ENCODE measurements around the gene TWIST2. TPM values are rescaled to one million over a fixed set of nuclear protein-coding genes. Genes with fewer than 3 reads are reported as not detected.

Gene TWIST2
- polyA plus RNA-seq, 3 donors from 2014 or later = 0.17 to 0.61 TPM; not detected in 1

- peaks cover 2 to 8% (median 5%) of the 10 kb centered on the region in 3 donors for H3K27me3 Mint-ChIP-seq (ENCODE audit: low read depth in 3 of 3)
- DNase-seq = no peak
- H3K36me3 Mint-ChIP-seq = no peaks in the 10 kb centered on the region
- H3K4me1 Mint-ChIP-seq = no peaks in the 10 kb centered on the region
- H3K27ac Mint-ChIP-seq = no peak overlapping the region
- no peak overlapping the region for H3K4me3 Mint-ChIP-seq
- no peaks in the 10 kb centered on the region for H3K9me3 Mint-ChIP-seq
These were observed 39.7 kb downstream of the TWIST2 start for GRCh38 chr2:238887616-238888015.

GRCh38 chr2:238888781-238889180 lies 40.9 kb downstream of the TWIST2 start:
- Mint-ChIP-seq H3K4me3 (no peak overlapping the region), H3K27me3 (ENCODE audit: low read depth in 3 of 3) (peaks cover 2 to 8% (median 5%) of the 10 kb centered on the region in 3 donors), H3K27ac (no peak overlapping the region), H3K4me1 (no peaks in the 10 kb centered on the region), H3K9me3 (no peaks in the 10 kb centered on the region), H3K36me3 (no peaks in the 10 kb centered on the region)
- DNase-seq = no peak

GRCh38 chr2:238890131-238890530 lies 42.2 kb downstream of the TWIST2 start:
- H3K27me3 Mint-ChIP-seq (ENCODE audit: low read depth in 3 of 3) = peaks cover 2 to 8% (median 5%) of the 10 kb centered on the region in 3 donors
- no peak overlapping the region for H3K4me3 Mint-ChIP-seq
- no peak for DNase-seq
- no peaks in the 10 kb centered on the region for H3K36me3 Mint-ChIP-seq
- no peaks in the 10 kb centered on the region for H3K9me3 Mint-ChIP-seq
- no peak overlapping the region for H3K27ac Mint-ChIP-seq
- no peaks in the 10 kb centered on the region for H3K4me1 Mint-ChIP-seq

GRCh38 chr2:238890618-238891456 lies 43.0 kb downstream of the TWIST2 start:
- H3K4me3 Mint-ChIP-seq = no peak overlapping the region
- H3K9me3 Mint-ChIP-seq = no peaks in the 10 kb centered on the region
- no peaks in the 10 kb centered on the region for H3K4me1 Mint-ChIP-seq
- no peaks in the 10 kb centered on the region for H3K36me3 Mint-ChIP-seq
- peaks cover 2 to 5% (median 4%) of the 10 kb centered on the region in 3 donors for H3K27me3 Mint-ChIP-seq (ENCODE audit: low read depth in 3 of 3)
- no peak overlapping the region for H3K27ac Mint-ChIP-seq
- no peak for DNase-seq

- Mint-ChIP-seq H3K4me3 (no peak overlapping the region), H3K27me3 (ENCODE audit: low read depth in 3 of 3) (peaks cover under 1 to 5% (median 2%) of the 10 kb centered on the region in 3 donors), H3K36me3 (no peaks in the 10 kb centered on the region), H3K27ac (no peak overlapping the region), H3K9me3 (no peaks in the 10 kb centered on the region), H3K4me1 (no peaks in the 10 kb centered on the region)
- no peak for DNase-seq
These were observed 43.7 kb downstream of the TWIST2 start for GRCh38 chr2:238891457-238892203.

GRCh38 chr2:238892204-238892500 lies 44.3 kb downstream of the TWIST2 start:
- DNase-seq = no peak
- H3K27ac Mint-ChIP-seq = no peak overlapping the region
- H3K4me3 Mint-ChIP-seq = no peak overlapping the region
- peaks cover 0 to 5% (median 2%) of the 10 kb centered on the region in 3 donors for H3K27me3 Mint-ChIP-seq (ENCODE audit: low read depth in 3 of 3)
- no peaks in the 10 kb centered on the region for H3K36me3 Mint-ChIP-seq
- no peaks in the 10 kb centered on the region for H3K9me3 Mint-ChIP-seq
- no peaks in the 10 kb centered on the region for H3K4me1 Mint-ChIP-seq

GRCh38 chr2:238892796-238893195 lies 44.9 kb downstream of the TWIST2 start:
- peaks cover 0 to 5% (median 2%) of the 10 kb centered on the region in 3 donors for H3K27me3 Mint-ChIP-seq (ENCODE audit: low read depth in 3 of 3)
- H3K27ac Mint-ChIP-seq = no peak overlapping the region
- DNase-seq = no peak
- H3K36me3 Mint-ChIP-seq = no peaks in the 10 kb centered on the region
- no peak overlapping the region for H3K4me3 Mint-ChIP-seq
- no peaks in the 10 kb centered on the region for H3K4me1 Mint-ChIP-seq
- no peaks in the 10 kb centered on the region for H3K9me3 Mint-ChIP-seq

GRCh38 chr2:238893349-238894000 lies 45.6 kb downstream of the TWIST2 start:
- no peak for DNase-seq
- Mint-ChIP-seq H3K27me3 (ENCODE audit: low read depth in 3 of 3) (peaks cover 0 to 4% (median 2%) of the 10 kb centered on the region in 3 donors), H3K4me3 (no peak overlapping the region), H3K9me3 (no peaks in the 10 kb centered on the region), H3K27ac (no peak overlapping the region), H3K36me3 (no peaks in the 10 kb centered on the region), H3K4me1 (no peaks in the 10 kb centered on the region)

- H3K4me1 Mint-ChIP-seq = no peaks in the 10 kb centered on the region
- no peak for DNase-seq
- peaks cover 0 to 9% (median 3%) of the 10 kb centered on the region in 3 donors for H3K27me3 Mint-ChIP-seq (ENCODE audit: low read depth in 3 of 3)
- no peak overlapping the region for H3K27ac Mint-ChIP-seq
- H3K4me3 Mint-ChIP-seq = no peak overlapping the region
- no peaks in the 10 kb centered on the region for H3K36me3 Mint-ChIP-seq
- H3K9me3 Mint-ChIP-seq = no peaks in the 10 kb centered on the region
These were observed 46.5 kb downstream of the TWIST2 start for GRCh38 chr2:238894226-238894949.

GRCh38 chr2:238894950-238895298 lies 47.0 kb downstream of the TWIST2 start:
- Mint-ChIP-seq H3K27me3 (ENCODE audit: low read depth in 3 of 3) (peaks cover 0 to 7% (median 3%) of the 10 kb centered on the region in 3 donors), H3K27ac (no peak overlapping the region), H3K36me3 (no peaks in the 10 kb centered on the region), H3K4me1 (no peaks in the 10 kb centered on the region), H3K4me3 (no peak overlapping the region), H3K9me3 (no peaks in the 10 kb centered on the region)
- no peak for DNase-seq

- Mint-ChIP-seq H3K36me3 (no peaks in the 10 kb centered on the region), H3K9me3 (no peaks in the 10 kb centered on the region), H3K4me1 (no peaks in the 10 kb centered on the region), H3K27me3 (ENCODE audit: low read depth in 3 of 3) (peaks cover 0 to 7% (median 3%) of the 10 kb centered on the region in 3 donors), H3K27ac (no peak overlapping the region), H3K4me3 (no peak overlapping the region)
- no peak for DNase-seq
These were observed 47.5 kb downstream of the TWIST2 start for GRCh38 chr2:238895361-238895882.

- no peak for DNase-seq
- H3K36me3 Mint-ChIP-seq = no peaks in the 10 kb centered on the region
- no peak overlapping the region for H3K4me3 Mint-ChIP-seq
- H3K4me1 Mint-ChIP-seq = no peaks in the 10 kb centered on the region
- no peaks in the 10 kb centered on the region for H3K9me3 Mint-ChIP-seq
- peaks cover 0 to 7% (median 3%) of the 10 kb centered on the region in 3 donors for H3K27me3 Mint-ChIP-seq (ENCODE audit: low read depth in 3 of 3)
- H3K27ac Mint-ChIP-seq = no peak overlapping the region
These were observed 48.2 kb downstream of the TWIST2 start for GRCh38 chr2:238895891-238896600.

GRCh38 chr2:238896641-238897040 lies 48.8 kb downstream of the TWIST2 start:
- no peak for DNase-seq
- no peak overlapping the region for H3K4me3 Mint-ChIP-seq
- H3K27me3 Mint-ChIP-seq (ENCODE audit: low read depth in 3 of 3) = peaks cover 0 to 5% (median 2%) of the 10 kb centered on the region in 3 donors
- H3K4me1 Mint-ChIP-seq = no peaks in the 10 kb centered on the region
- no peaks in the 10 kb centered on the region for H3K9me3 Mint-ChIP-seq
- H3K36me3 Mint-ChIP-seq = no peaks in the 10 kb centered on the region
- no peak overlapping the region for H3K27ac Mint-ChIP-seq

Measured in immature natural killer cell (primary cell).